ENCODE data around the gene PIANP.
"Not testable (repeated sequence)": the region's sequence is repeated elsewhere in the genome, so short reads cannot be mapped to it uniquely, and the experiment has no call there.

The PIANP gene

GRCh38 chr12:6745741-6746525 is 45.3 kb upstream of the PIANP start:
- Histone ChIP-seq H2AFZ (ENCODE audit: low read length) (no peak overlapping the region), H4K20me1 (ENCODE audit: insufficient read depth, low read length) (no peaks in the 10 kb centered on the region), H3F3A (ENCODE audit: insufficient read depth, low read length) (no peaks in the 10 kb centered on the region), H3K4me1 (ENCODE audit: low read length) (no peaks in the 10 kb centered on the region), H3K79me2 (ENCODE audit: low read length) (no peaks in the 10 kb centered on the region), H3K4me3 (ENCODE audit: low read length) (no peak overlapping the region), H3K9me2 (replicated peaks; ENCODE audit: insufficient read depth, low read length) (no peaks in the 10 kb centered on the region), H3K27me3 (replicated peaks; ENCODE audit: insufficient read depth, low read length) (no peaks in the 10 kb centered on the region), H3K27ac (ENCODE audit: low read length) (no peak overlapping the region), H3K9ac (ENCODE audit: low read length) (no peak overlapping the region), H3K36me3 (replicated peaks; ENCODE audit: insufficient read depth, low read length) (no peaks in the 10 kb centered on the region), H3K9me3 (replicated peaks; ENCODE audit: insufficient read depth, low read length) (no peaks in the 10 kb centered on the region), H3K4me2 (ENCODE audit: low read depth, low read length) (no peak overlapping the region)
- no peak for TF ChIP-seq EZH2 (optimal IDR thresholded peaks at IDR 0.05; ENCODE audit: low read depth, low read length)
- TF ChIP-seq, protein P1, sequence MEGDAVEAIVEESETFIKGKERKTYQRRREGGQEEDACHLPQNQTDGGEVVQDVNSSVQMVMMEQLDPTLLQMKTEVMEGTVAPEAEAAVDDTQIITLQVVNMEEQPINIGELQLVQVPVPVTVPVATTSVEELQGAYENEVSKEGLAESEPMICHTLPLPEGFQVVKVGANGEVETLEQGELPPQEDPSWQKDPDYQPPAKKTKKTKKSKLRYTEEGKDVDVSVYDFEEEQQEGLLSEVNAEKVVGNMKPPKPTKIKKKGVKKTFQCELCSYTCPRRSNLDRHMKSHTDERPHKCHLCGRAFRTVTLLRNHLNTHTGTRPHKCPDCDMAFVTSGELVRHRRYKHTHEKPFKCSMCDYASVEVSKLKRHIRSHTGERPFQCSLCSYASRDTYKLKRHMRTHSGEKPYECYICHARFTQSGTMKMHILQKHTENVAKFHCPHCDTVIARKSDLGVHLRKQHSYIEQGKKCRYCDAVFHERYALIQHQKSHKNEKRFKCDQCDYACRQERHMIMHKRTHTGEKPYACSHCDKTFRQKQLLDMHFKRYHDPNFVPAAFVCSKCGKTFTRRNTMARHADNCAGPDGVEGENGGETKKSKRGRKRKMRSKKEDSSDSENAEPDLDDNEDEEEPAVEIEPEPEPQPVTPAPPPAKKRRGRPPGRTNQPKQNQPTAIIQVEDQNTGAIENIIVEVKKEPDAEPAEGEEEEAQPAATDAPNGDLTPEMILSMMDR (IDR thresholded peaks at IDR 0.05; ENCODE audit: low read length), result no peak
- no peak for TF ChIP-seq EZH2phosphoT487 (IDR thresholded peaks at IDR 0.05; ENCODE audit: low read length)
- no peak for DNase-seq

DNA sequence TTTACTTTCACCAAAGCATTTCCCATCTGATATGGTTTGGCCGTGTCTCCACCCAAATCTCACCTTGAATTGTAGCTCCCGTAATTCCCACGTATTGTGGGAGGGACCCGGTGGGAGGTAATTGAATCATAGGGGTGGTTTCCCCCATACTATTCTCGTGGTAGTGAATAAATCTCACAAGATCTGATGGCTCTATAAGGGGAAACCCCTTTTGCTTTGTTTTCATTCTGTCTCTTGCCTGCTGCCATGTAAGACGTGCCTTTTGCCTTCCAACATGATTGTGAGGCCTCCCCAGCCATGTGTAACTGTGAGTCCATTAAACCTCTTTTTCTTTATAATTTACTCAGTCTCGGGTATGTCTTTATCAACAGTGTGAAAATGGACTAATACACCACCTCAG is 42.7 kb upstream of the PIANP start:
- not testable (repeated sequence) for H2AFZ ChIP-seq (ENCODE audit: low read length); H3K4me2 ChIP-seq (ENCODE audit: low read depth, low read length); H3K9me2 ChIP-seq (replicated peaks; ENCODE audit: insufficient read depth, low read length); H3K9me3 ChIP-seq (replicated peaks; ENCODE audit: insufficient read depth, low read length); DNase-seq; H3K36me3 ChIP-seq (replicated peaks; ENCODE audit: insufficient read depth, low read length); H3K27me3 ChIP-seq (replicated peaks; ENCODE audit: insufficient read depth, low read length); H3F3A ChIP-seq (ENCODE audit: insufficient read depth, low read length); H3K4me1 ChIP-seq (ENCODE audit: low read length); H3K27ac ChIP-seq (ENCODE audit: low read length); H4K20me1 ChIP-seq (ENCODE audit: insufficient read depth, low read length); H3K79me2 ChIP-seq (ENCODE audit: low read length); H3K9ac ChIP-seq (ENCODE audit: low read length); H3K4me3 ChIP-seq (ENCODE audit: low read length)

- no peak overlapping the region for H2AFZ ChIP-seq (ENCODE audit: low read length)
- H3K4me2 ChIP-seq (ENCODE audit: low read depth, low read length), result no peak overlapping the region
- no peak for DNase-seq
- H3K27me3 ChIP-seq (replicated peaks; ENCODE audit: insufficient read depth, low read length), result no peaks in the 10 kb centered on the region
- no peaks in the 10 kb centered on the region for H3F3A ChIP-seq (ENCODE audit: insufficient read depth, low read length)
- no peak for TF ChIP-seq EZH2phosphoT487 (IDR thresholded peaks at IDR 0.05; ENCODE audit: low read length)
- H4K20me1 ChIP-seq (ENCODE audit: insufficient read depth, low read length), result no peaks in the 10 kb centered on the region
- no peaks in the 10 kb centered on the region for H3K36me3 ChIP-seq (replicated peaks; ENCODE audit: insufficient read depth, low read length)
- H3K4me1 ChIP-seq (ENCODE audit: low read length), result no peaks in the 10 kb centered on the region
- no peak overlapping the region for H3K4me3 ChIP-seq (ENCODE audit: low read length)
- no peaks in the 10 kb centered on the region for H3K9me3 ChIP-seq (replicated peaks; ENCODE audit: insufficient read depth, low read length)
- H3K79me2 ChIP-seq (ENCODE audit: low read length), result no peaks in the 10 kb centered on the region
- no peak overlapping the region for H3K9ac ChIP-seq (ENCODE audit: low read length)
- H3K27ac ChIP-seq (ENCODE audit: low read length), result no peak overlapping the region
- no peaks in the 10 kb centered on the region for H3K9me2 ChIP-seq (replicated peaks; ENCODE audit: insufficient read depth, low read length)
Observed at GRCh38 chr12:6742834-6743233, 42.2 kb upstream of the PIANP start.

DNA sequence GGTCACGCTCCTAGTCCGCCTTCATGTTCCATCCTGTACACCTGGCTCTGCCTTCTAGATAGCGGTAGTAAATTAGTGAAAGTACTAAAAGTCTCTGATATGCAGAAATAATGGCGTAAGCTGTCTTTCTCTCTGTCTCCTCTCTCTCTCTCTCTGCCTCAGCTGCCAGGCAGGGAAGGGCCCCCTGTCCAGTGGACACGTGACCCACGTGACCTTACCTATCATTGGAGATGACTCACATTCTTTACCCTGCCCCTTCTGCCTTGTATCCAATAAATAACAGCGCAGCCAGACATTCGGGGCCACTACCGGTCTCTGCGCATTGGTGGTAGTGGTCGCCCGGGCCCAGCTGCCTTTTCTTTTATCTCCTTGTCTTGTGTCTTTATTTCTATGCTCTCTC is 41.5 kb upstream of the PIANP start:
- H3K27me3 ChIP-seq (replicated peaks; ENCODE audit: insufficient read depth, low read length); H3K9ac ChIP-seq (ENCODE audit: low read length); H3K4me2 ChIP-seq (ENCODE audit: low read depth, low read length); H2AFZ ChIP-seq (ENCODE audit: low read length); H3F3A ChIP-seq (ENCODE audit: insufficient read depth, low read length); H3K36me3 ChIP-seq (replicated peaks; ENCODE audit: insufficient read depth, low read length); H3K4me1 ChIP-seq (ENCODE audit: low read length); DNase-seq; H3K9me2 ChIP-seq (replicated peaks; ENCODE audit: insufficient read depth, low read length); H3K27ac ChIP-seq (ENCODE audit: low read length); H3K79me2 ChIP-seq (ENCODE audit: low read length); H3K4me3 ChIP-seq (ENCODE audit: low read length); H4K20me1 ChIP-seq (ENCODE audit: insufficient read depth, low read length); H3K9me3 ChIP-seq (replicated peaks; ENCODE audit: insufficient read depth, low read length): not testable (repeated sequence)

GRCh38 chr12:6736754-6737153 is 36.1 kb upstream of the PIANP start:
- Histone ChIP-seq H3K4me2 (ENCODE audit: low read depth, low read length) (no peak overlapping the region), H3K27me3 (replicated peaks; ENCODE audit: insufficient read depth, low read length) (no peaks in the 10 kb centered on the region), H3K9me2 (replicated peaks; ENCODE audit: insufficient read depth, low read length) (no peaks in the 10 kb centered on the region), H3K9ac (ENCODE audit: low read length) (no peak overlapping the region), H3K4me3 (ENCODE audit: low read length) (no peak overlapping the region), H3F3A (ENCODE audit: insufficient read depth, low read length) (peaks cover 5% of the 10 kb centered on the region; the same call in 1 of the 2 replicates), H3K27ac (ENCODE audit: low read length) (no peak overlapping the region), H4K20me1 (ENCODE audit: insufficient read depth, low read length) (no peaks in the 10 kb centered on the region), H3K79me2 (ENCODE audit: low read length) (no peaks in the 10 kb centered on the region), H3K36me3 (replicated peaks; ENCODE audit: insufficient read depth, low read length) (no peaks in the 10 kb centered on the region), H2AFZ (ENCODE audit: low read length) (no peak overlapping the region), H3K4me1 (ENCODE audit: low read length) (peaks cover 11% of the 10 kb centered on the region), H3K9me3 (replicated peaks; ENCODE audit: insufficient read depth, low read length) (no peaks in the 10 kb centered on the region)
- TF ChIP-seq EZH2 (optimal IDR thresholded peaks at IDR 0.05; ENCODE audit: low read depth, low read length) (no peak), EZH2phosphoT487 (IDR thresholded peaks at IDR 0.05; ENCODE audit: low read length) (no peak)
- TF ChIP-seq, protein P1 (IDR thresholded peaks at IDR 0.05; ENCODE audit: low read length), result no peak
- no peak for DNase-seq
